ENCODE results near the gene ARHGAP24.
"Not testable (repeated sequence)": the region's sequence is repeated elsewhere in the genome, so short reads cannot be mapped to it uniquely, and the experiment has no call there.

ARHGAP24 gene

GRCh38 chr4:85929961-85930665, 455.2 kb downstream of the ARHGAP24 start:
- peak; percentile 5 for DNase-seq

- no peak for DNase-seq
Measured at GRCh38 chr4:85932500-85933290, 457.7 kb downstream of the ARHGAP24 start.

- no peak for DNase-seq
Measured at GRCh38 chr4:85933291-85933640, 458.3 kb downstream of the ARHGAP24 start.

GRCh38 chr4:85937507-85937906, 462.6 kb downstream of the ARHGAP24 start:
- DNase-seq: no peak

- DNase-seq: no peak
Measured at GRCh38 chr4:85938062-85938461, 463.1 kb downstream of the ARHGAP24 start.

- DNase-seq: no peak
Measured at GRCh38 chr4:85938902-85939301, 464.0 kb downstream of the ARHGAP24 start.

GRCh38 chr4:85939595-85939994, 464.6 kb downstream of the ARHGAP24 start:
- DNase-seq: no peak

- no peak for DNase-seq
Measured at GRCh38 chr4:85940151-85940550, 465.2 kb downstream of the ARHGAP24 start.

GRCh38 chr4:85942107-85942506, 467.2 kb downstream of the ARHGAP24 start:
- no peak for DNase-seq

- DNase-seq: no peak
Measured at GRCh38 chr4:85946821-85947220, 471.9 kb downstream of the ARHGAP24 start.

- DNase-seq: no peak
Measured at GRCh38 chr4:85951099-85951498, 476.1 kb downstream of the ARHGAP24 start.

- no peak for DNase-seq
Measured at GRCh38 chr4:85952528-85952927, 477.6 kb downstream of the ARHGAP24 start.

GRCh38 chr4:85952972-85953650, 478.2 kb downstream of the ARHGAP24 start:
- peak; percentile 21 for DNase-seq

- DNase-seq: no peak
Measured at GRCh38 chr4:85953651-85954018, 478.7 kb downstream of the ARHGAP24 start.

- no peak for DNase-seq
Measured at GRCh38 chr4:85955620-85956292, 480.8 kb downstream of the ARHGAP24 start.

GRCh38 chr4:85956293-85956945, 481.5 kb downstream of the ARHGAP24 start:
- DNase-seq: no peak

- no peak for DNase-seq
Measured at GRCh38 chr4:85961887-85962286, 486.9 kb downstream of the ARHGAP24 start.

GRCh38 chr4:85963231-85963630, 488.3 kb downstream of the ARHGAP24 start:
- no peak for DNase-seq

- DNase-seq: no peak
Measured at GRCh38 chr4:85964298-85964697, 489.3 kb downstream of the ARHGAP24 start.

GRCh38 chr4:85965017-85965416, 490.1 kb downstream of the ARHGAP24 start:
- not testable (repeated sequence) for DNase-seq

GRCh38 chr4:85965529-85965928, 490.6 kb downstream of the ARHGAP24 start:
- DNase-seq: no peak

- DNase-seq: no peak
Measured at GRCh38 chr4:85966373-85966772, 491.4 kb downstream of the ARHGAP24 start.

- DNase-seq: no peak
Measured at GRCh38 chr4:85967872-85968271, 492.9 kb downstream of the ARHGAP24 start.
